Aorta (tissue), 5 donors: Measurements from ENCODE around the gene HLA-DMA. TPM values are rescaled to one million over a fixed set of nuclear protein-coding genes. Genes with fewer than 3 reads are reported as not detected.

ENCODE experiments used
- ATAC-seq: fragments of 200-7000 bp; cut with Tn5 transposase; one replicate; pipeline ENCODE4 v1.9.1; 2022; ENCODE audit warnings: moderate library complexity; ENCODE audit not compliant: low FRiP score
- DNase-seq, 2 donors: peaks; one replicate each; pipeline ENCODE4 v3.0.0-alpha.2; 2020
- H3K27ac ChIP-seq, 2 donors: one replicate each; pipeline ENCODE4 v1.5.1; 2013; ENCODE audit warnings: low read length in 2 of 2, mild to moderate bottlenecking in 2 of 2, moderate library complexity in 2 of 2, control low read depth in 1 of 2, inconsistent platforms in 1 of 2, low read depth in 1 of 2
- H3K27me3 ChIP-seq, 2 donors: one replicate each; pipeline ENCODE4 v1.6.1; 2013; ENCODE audit warnings: control low read depth in 1 of 2, low read length in 1 of 2, mild to moderate bottlenecking in 1 of 2, moderate library complexity in 1 of 2; ENCODE audit not compliant: insufficient read depth in 2 of 2, control insufficient read depth in 1 of 2
- H3K36me3 ChIP-seq, 2 donors: one replicate each; pipeline ENCODE4 v1.6.1; 2013; ENCODE audit warnings: control low read depth in 1 of 2, low read length in 1 of 2, mild to moderate bottlenecking in 1 of 2; ENCODE audit not compliant: insufficient read depth in 2 of 2, control insufficient read depth in 1 of 2
- H3K4me1 ChIP-seq, 2 donors: one replicate each; pipeline ENCODE4 v1.6.1; 2013; ENCODE audit warnings: low read length in 2 of 2, control low read depth in 1 of 2, mild to moderate bottlenecking in 1 of 2, moderate library complexity in 1 of 2; ENCODE audit not compliant: insufficient read depth in 2 of 2, control insufficient read depth in 1 of 2
- H3K4me3 ChIP-seq, 2 donors: one replicate each; pipeline ENCODE4 v1.5.1; 2013; ENCODE audit warnings: low read length in 2 of 2, control low read depth in 1 of 2, mild to moderate bottlenecking in 1 of 2
- H3K9me3 ChIP-seq: one replicate; pipeline ENCODE4 v1.6.1; 2013; ENCODE audit warnings: mild to moderate bottlenecking, low read length; ENCODE audit not compliant: control insufficient read depth
- WGBS, 2 donors: extraction: QIAGEN DNeasy Blood & Tissue Kit; methylation state at CpG; one replicate each; pipeline ENCODE4 v1.1.7; 2013; 5-methylcytosine and 5-hydroxymethylcytosine counted together
- intact Hi-C, 2 donors: fragments of 100-400 bp; cut with DNase I; formaldehyde crosslinking; loops; one replicate each; pipeline versions ENCODE4 v1.14.2 to v1.15.0; 2022
- long read RNA-seq, 2 donors: library from polyadenylated mRNA; unstranded; transcript quantifications; one replicate each; pipeline ENCODE4 v2.0.0, GENCODE V29; 2020 to 2021
- polyA plus RNA-seq, 2 donors: library from polyadenylated mRNA; stranded (reverse); fragments of 200-250 nt; gene quantifications; one replicate each; pipeline ENCODE4 v1.2.3, GENCODE V29; 2013
- total RNA-seq, 2 donors: library from RNA; stranded (reverse); fragmentation: NEBNext Ultra II Directional; extraction: Animal tissue kit (Norgen Biotek cat#: 25700); gene quantifications; one replicate each; pipeline ENCODE4 v1.2.1, GENCODE V29; 2021
- donor health status: healthy with polysubstance abuse.
- donor health status: Bipolar disorder and iron deficiency.
- donor health status: DM: no; HTN: no; CAD: no.
- donor health status: DM: no; HTN: no; CAD: no.
- donor health status: DM: yes; HTN: yes; CAD: no.

Gene HLA-DMA
- total RNA-seq (100 to 1,000 TPM in 1 of 2 donors, 10 to 100 TPM in 1; 36.9 to 109 TPM), polyA plus RNA-seq (10 to 100 TPM in 1 of 2 donors, 1 to 10 TPM in 1; 9.8 to 33.3 TPM)
- long read RNA-seq, donor 1, transcript HLA-DMA-201 (5 exons, 1,123 nt) = major isoform, 43 of 67 reads
- long read RNA-seq, donor 1, partial matches to known transcripts = 6 of 67 reads
- long read RNA-seq, donor 1, other reads (novel, unspliced or antisense) = 14 of 67 reads
- long read RNA-seq, donor 2, transcript HLA-DMA-201 (5 exons, 1,123 nt) = major isoform, 44 of 66 reads
- long read RNA-seq, donor 2, partial matches to known transcripts = 9 of 66 reads
- long read RNA-seq, donor 2, other reads (novel, unspliced or antisense) = 7 of 66 reads

GRCh38 chr6:32952817-32953739 lies at the start of gene HLA-DMA:
HLA-DMA (minus strand) TSS chr6:32953097; CDS start chr6:32953036, 61 bp downstream.
- H3K4me3 ChIP-seq = no peak within 1 kb of the TSS
- H3K27me3 ChIP-seq = no peaks in the 10 kb centered on the region
- H3K4me1 ChIP-seq = no peaks in the 10 kb centered on the region
- H3K27ac ChIP-seq = no peak within 1 kb of the TSS
- intact Hi-C loops = loop anchor here (1.0 to 2.0 kb wide), 2 partner anchors 15 to 20 kb away; partner anchors contain the start of gene BRD2 (in 1 of the 2)
- no peaks in the 10 kb centered on the region for H3K36me3 ChIP-seq
- DNase-seq = peak; percentile 93
- 33 to 37% methylated on average over 10 of the region's 10 CpGs for WGBS, 2 donors
- peak; percentile 96 for ATAC-seq
- no peaks in the 10 kb centered on the region for H3K9me3 ChIP-seq

- WGBS, 2 donors = 49 to 68% methylated on average over 4 of the region's 4 CpGs
- intact Hi-C loops = no loop called here
- H3K36me3 ChIP-seq = no peaks in the 10 kb centered on the region
- H3K4me3 ChIP-seq = no peak overlapping the region
- H3K9me3 ChIP-seq = no peaks in the 10 kb centered on the region
- no peaks in the 10 kb centered on the region for H3K4me1 ChIP-seq
- no peak for ATAC-seq
- DNase-seq = no peak
- no peak overlapping the region for H3K27ac ChIP-seq
- H3K27me3 ChIP-seq = peaks cover 0 to 2% of the 10 kb centered on the region in 2 donors
Observed at GRCh38 chr6:33001685-33002084, 48.8 kb upstream of the HLA-DMA start.

GRCh38 chr6:33000055-33000454 lies 47.2 kb upstream of the HLA-DMA start:
- WGBS, 2 donors = 38 to 42% methylated on average over 8 of the region's 8 CpGs
- Histone ChIP-seq H3K9me3 (no peaks in the 10 kb centered on the region), H3K27me3 (peaks cover 0 to 2% of the 10 kb centered on the region in 2 donors), H3K4me1 (no peaks in the 10 kb centered on the region), H3K4me3 (no peak overlapping the region), H3K36me3 (no peaks in the 10 kb centered on the region), H3K27ac (no peak overlapping the region)
- ATAC-seq (no peak), DNase-seq (no peak)
- intact Hi-C loops = no loop called here

GRCh38 chr6:32995448-32995847 lies 42.6 kb upstream of the HLA-DMA start:
- Histone ChIP-seq H3K27ac (no peak overlapping the region), H3K4me3 (no peak overlapping the region), H3K4me1 (no peaks in the 10 kb centered on the region), H3K27me3 (no peaks in the 10 kb centered on the region), H3K36me3 (no peaks in the 10 kb centered on the region), H3K9me3 (no peaks in the 10 kb centered on the region)
- intact Hi-C loops = no loop called here
- ATAC-seq (no peak), DNase-seq (no peak)
- 41 to 44% methylated on average over 2 of the region's 2 CpGs for WGBS, 2 donors

GRCh38 chr6:32993363-32993973 lies 40.6 kb upstream of the HLA-DMA start:
- 87 to 88% methylated on average over 9 of the region's 9 CpGs for WGBS, 2 donors
- Histone ChIP-seq H3K4me3 (no peak overlapping the region), H3K27ac (no peak overlapping the region), H3K36me3 (no peaks in the 10 kb centered on the region), H3K9me3 (no peaks in the 10 kb centered on the region), H3K27me3 (no peaks in the 10 kb centered on the region), H3K4me1 (no peaks in the 10 kb centered on the region)
- DNase-seq = no peak
- intact Hi-C loops = no loop called here
- ATAC-seq = no peak

- intact Hi-C loops = no loop called here
- Histone ChIP-seq H3K27me3 (no peaks in the 10 kb centered on the region), H3K27ac (no peak overlapping the region), H3K4me3 (no peak overlapping the region), H3K9me3 (no peaks in the 10 kb centered on the region), H3K36me3 (no peaks in the 10 kb centered on the region), H3K4me1 (no peaks in the 10 kb centered on the region)
- no peak for ATAC-seq
- WGBS, 2 donors = 64 to 76% methylated on average over 4 of the region's 4 CpGs
- DNase-seq = no peak
Observed at GRCh38 chr6:32991972-32992371, 39.1 kb upstream of the HLA-DMA start.

GRCh38 chr6:32989368-32989767 lies 36.5 kb upstream of the HLA-DMA start:
- intact Hi-C loops = no loop called here
- no peaks in the 10 kb centered on the region for H3K27me3 ChIP-seq
- DNase-seq (no peak), ATAC-seq (no peak)
- no peak overlapping the region for H3K27ac ChIP-seq
- H3K9me3 ChIP-seq = no peaks in the 10 kb centered on the region
- 84 to 89% methylated on average over 1 of the region's 1 CpG for WGBS, 2 donors
- H3K4me1 ChIP-seq = no peaks in the 10 kb centered on the region
- no peak overlapping the region for H3K4me3 ChIP-seq
- H3K36me3 ChIP-seq = no peaks in the 10 kb centered on the region

GRCh38 chr6:32984622-32985389 lies 31.9 kb upstream of the HLA-DMA start:
- ATAC-seq = peak; percentile 84
- 12 to 13% methylated on average over 9 of the region's 9 CpGs for WGBS, 2 donors
- no peaks in the 10 kb centered on the region for H3K4me1 ChIP-seq
- H3K4me3 ChIP-seq = no peak overlapping the region
- no peaks in the 10 kb centered on the region for H3K27me3 ChIP-seq
- no peak overlapping the region for H3K27ac ChIP-seq
- peaks cover 0 to 3% of the 10 kb centered on the region in 2 donors for H3K36me3 ChIP-seq
- peak; percentile 93 to 96 for DNase-seq
- intact Hi-C loops = loop anchor here (1.0 to 2.0 kb wide), 4 partner anchors 50 to 100 kb away; no protein-coding TSS in a partner anchor
- no peaks in the 10 kb centered on the region for H3K9me3 ChIP-seq
